Natural killer cell treated with Interleukin-12 subunit alpha and Interleukin-12 subunit beta and Interleukin-15 and Interleukin-18, amount 100 ng/mL, for 72 hours (primary cell): ENCODE results near the gene C10orf62. TPM values are rescaled to one million over a fixed set of nuclear protein-coding genes. Genes with fewer than 3 reads are reported as not detected.
"Not testable (repeated sequence)": the region's sequence is repeated elsewhere in the genome, so short reads cannot be mapped to it uniquely, and the experiment has no call there.

Source experiments
- ATAC-seq, 2 donors: fragments of 150-1000 bp; cut with Tn5 transposase in 1 of 2; sonication (Bioruptor Pico), chemical (Tn5 transposase) in 1 of 2; 2 replicates each; pipeline ENCODE4 v1.10.0; 2021
- DNase-seq: peaks from one replicate; pipeline ENCODE4 v3.0.0; 2022; ENCODE audit warnings: low spot score
- H3K27ac Mint-ChIP-seq, 2 donors: 1 replicate in 1 of 2; 2 replicates in 1 of 2; pipeline ENCODE4 v1.8.0; 2022; ENCODE audit warnings: mixed read lengths in 2 of 2, mild to moderate bottlenecking in 1 of 2, moderate library complexity in 1 of 2
- H3K27me3 Mint-ChIP-seq, 2 donors: 1 replicate in 1 of 2; 2 replicates in 1 of 2; pipeline ENCODE4 v1.8.0; 2022; ENCODE audit warnings: mixed read lengths in 2 of 2
- H3K36me3 Mint-ChIP-seq: one replicate; pipeline ENCODE4 v1.8.0; 2022; ENCODE audit warnings: mixed read lengths
- H3K4me1 Mint-ChIP-seq, 2 donors: 1 replicate in 1 of 2; 2 replicates in 1 of 2; pipeline ENCODE4 v1.8.0; 2022; ENCODE audit warnings: low read depth in 2 of 2, mixed read lengths in 2 of 2, mild to moderate bottlenecking in 1 of 2
- H3K4me3 Mint-ChIP-seq: one replicate; pipeline ENCODE4 v1.8.0; 2022; ENCODE audit warnings: mixed read lengths
- H3K9me3 Mint-ChIP-seq: 2 replicates; pipeline ENCODE4 v1.8.0; 2022; ENCODE audit warnings: mixed read lengths
- total RNA-seq, 2 donors: library from RNA; stranded (reverse); gene quantifications; one replicate each; pipeline ENCODE4 v1.2.3, GENCODE V29; 2022

Gene C10orf62
- total RNA-seq, 2 donors from 2014 or later: not detected

GRCh38 chr10:97639090-97639489 is 49.6 kb downstream of the C10orf62 start:
- not testable (repeated sequence) for H3K4me3 Mint-ChIP-seq, ATAC-seq

GRCh38 chr10:97640174-97640867 is 50.8 kb downstream of the C10orf62 start, which contains the start of gene PI4K2A:
PI4K2A (plus strand) TSS chr10:97640671; CDS start chr10:97640743, 72 bp downstream.
- Mint-ChIP-seq H3K27me3 (no peaks in the 10 kb centered on the region), H3K4me3 (peak within 1 kb of the TSS; percentile 96), H3K9me3 (no peaks in the 10 kb centered on the region), H3K27ac (peak within 1 kb of the TSS; percentile 72 to 90), H3K36me3 (no peaks in the 10 kb centered on the region), H3K4me1 (peaks cover 23 to 25% of the 10 kb centered on the region in 2 donors)
- peak; percentile 99 to 100 for ATAC-seq
- DNase-seq: peak; percentile 99

More at GRCh38 chr10:97639090-97639489, 49.6 kb downstream of the C10orf62 start:
- not testable (repeated sequence) for H3K36me3 Mint-ChIP-seq, H3K27ac Mint-ChIP-seq, H3K27me3 Mint-ChIP-seq, DNase-seq, H3K9me3 Mint-ChIP-seq
- peaks cover 23 to 25% of the 10 kb centered on the region in 2 donors for H3K4me1 Mint-ChIP-seq

Other genes with a start within 250 kb of the C10orf62 start
- 100 to 1,000 TPM in 1 of 2 donors, 10 to 100 TPM in 1; 40.1 to 100 TPM for gene RRP12, start 188.4 kb upstream of the C10orf62 start, total RNA-seq
- 100 to 1,000 TPM; 546 to 554 TPM for gene PGAM1, start 163.5 kb upstream of the C10orf62 start, total RNA-seq
- gene EXOSC1, start 143.7 kb upstream of the C10orf62 start, total RNA-seq: 10 to 100 TPM; 51.0 to 64.5 TPM
- gene ZDHHC16, start 143.5 kb upstream of the C10orf62 start, total RNA-seq: 10 to 100 TPM; 43.6 to 61.2 TPM
- gene MMS19, start 91.3 kb upstream of the C10orf62 start, total RNA-seq: 10 to 100 TPM; 66.3 to 95.6 TPM
- gene UBTD1, start 90.8 kb upstream of the C10orf62 start, total RNA-seq: 1 to 10 TPM; 3.3 to 5.6 TPM
- not detected for gene ANKRD2, start 16.9 kb upstream of the C10orf62 start, total RNA-seq
- not detected for gene HOGA1, start 5.3 kb upstream of the C10orf62 start, total RNA-seq
- gene MORN4, start 43.8 kb downstream of the C10orf62 start, total RNA-seq: 1 to 10 TPM; 1.6 to 2.7 TPM
- 10 to 100 TPM; 16.2 to 22.8 TPM for gene PI4K2A, start 51.0 kb downstream of the C10orf62 start, total RNA-seq
- under 1 TPM; 0.45 to 0.89 TPM for gene AVPI1, start 97.5 kb downstream of the C10orf62 start, total RNA-seq
- gene MARVELD1, start 124.0 kb downstream of the C10orf62 start, total RNA-seq: under 1 TPM in 1 of 2 donors, not detected in 1; 0.75 TPM
- 10 to 100 TPM; 34.9 to 59.6 TPM for gene ZFYVE27, start 147.4 kb downstream of the C10orf62 start, total RNA-seq
- gene SFRP5, start 182.3 kb downstream of the C10orf62 start, total RNA-seq: not detected